Limb (tissue), 2 donors: ENCODE results near the gene YDJC.
"Not testable (repeated sequence)": the region's sequence is repeated elsewhere in the genome, so short reads cannot be mapped to it uniquely, and the experiment has no call there.

Source experiments
- DNase-seq, 2 donors: peaks; one replicate each; pipeline ENCODE4 v3.0.0-alpha.2; 2016; ENCODE audit errors: extremely low spot score in 2 of 2

The YDJC gene

DNA sequence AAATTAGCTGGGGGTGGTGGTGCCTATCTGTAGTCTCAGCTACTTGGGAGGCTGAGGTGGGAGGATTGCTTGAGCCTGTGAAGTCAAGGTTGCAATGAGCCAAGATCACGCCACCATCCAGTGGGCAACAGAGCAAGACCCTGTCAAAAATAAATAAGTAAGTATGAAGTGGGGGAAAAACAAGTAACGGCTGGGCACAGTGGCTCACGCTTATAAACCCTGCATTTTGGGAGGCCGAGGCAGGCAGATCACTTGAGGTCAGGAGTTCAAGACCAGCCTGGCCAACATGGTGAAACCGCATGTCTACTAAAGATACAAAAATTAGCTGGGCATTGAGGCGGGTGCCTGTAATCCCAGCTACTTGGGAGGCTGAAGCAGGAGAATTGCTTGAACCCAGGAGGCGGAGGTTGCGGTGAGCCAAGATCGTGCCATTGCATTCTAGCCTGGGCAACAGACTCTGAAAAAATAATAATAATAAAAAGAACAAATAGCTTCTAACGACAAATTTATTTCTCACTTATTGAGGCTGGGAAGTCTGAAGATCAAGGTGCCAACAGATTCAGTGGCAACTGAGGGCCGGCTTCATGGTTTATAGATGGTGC is 20.2 kb downstream of the YDJC start:
- DNase-seq = not testable (repeated sequence)

DNA sequence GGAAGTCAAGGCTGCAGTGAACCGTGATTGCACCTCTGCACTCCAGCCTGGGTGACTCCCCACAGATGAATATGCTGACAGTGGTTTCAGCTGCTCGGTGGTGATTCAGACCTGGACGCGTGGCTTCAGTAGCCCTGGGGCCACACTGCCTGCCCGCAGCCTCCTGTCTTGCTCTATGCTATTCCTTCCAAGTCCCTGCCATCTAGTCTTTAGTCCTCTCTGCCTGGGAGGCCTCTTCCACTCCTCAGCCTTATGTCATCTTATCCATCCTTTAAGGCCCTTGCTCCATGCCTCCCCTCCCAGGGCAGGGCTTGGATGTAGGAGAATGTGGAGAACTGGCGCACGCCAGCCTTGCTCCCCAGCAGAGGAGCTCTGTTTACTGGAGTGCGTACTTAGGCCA is 23.0 kb downstream of the YDJC start:
- DNase-seq = no peak

DNA sequence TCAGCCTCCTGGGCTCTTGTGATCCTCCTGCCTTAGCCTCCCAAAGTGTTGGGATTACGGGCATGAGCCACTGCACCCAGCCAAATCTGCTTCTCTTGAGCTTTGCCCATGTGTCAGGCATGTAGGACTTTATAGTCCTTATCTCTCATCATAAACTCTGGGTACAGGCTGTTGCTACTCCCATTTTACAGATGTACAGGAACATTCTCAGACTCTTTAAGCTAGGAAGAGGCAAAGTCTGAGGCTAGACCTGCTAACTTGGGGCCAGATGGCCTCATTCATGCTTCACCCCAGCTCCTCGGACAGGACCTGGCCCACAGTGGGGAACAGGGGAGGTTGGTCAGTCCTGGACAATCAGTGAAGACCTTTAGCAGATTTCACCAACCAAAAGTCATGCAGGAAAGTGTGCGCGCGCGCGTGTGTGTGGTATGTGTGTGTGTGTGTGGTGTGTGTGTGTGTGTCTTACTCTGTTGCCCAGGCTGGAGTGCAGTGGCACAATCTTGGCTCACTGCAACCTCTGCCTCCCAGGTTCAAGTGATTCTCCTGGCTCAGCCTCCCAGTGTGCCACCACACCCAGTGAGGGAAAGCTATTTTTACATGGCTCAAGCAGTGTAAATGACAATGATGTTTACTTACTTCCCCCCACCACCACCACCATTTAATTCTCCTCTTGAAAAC is 23.8 kb downstream of the YDJC start:
- no peak for DNase-seq

DNA sequence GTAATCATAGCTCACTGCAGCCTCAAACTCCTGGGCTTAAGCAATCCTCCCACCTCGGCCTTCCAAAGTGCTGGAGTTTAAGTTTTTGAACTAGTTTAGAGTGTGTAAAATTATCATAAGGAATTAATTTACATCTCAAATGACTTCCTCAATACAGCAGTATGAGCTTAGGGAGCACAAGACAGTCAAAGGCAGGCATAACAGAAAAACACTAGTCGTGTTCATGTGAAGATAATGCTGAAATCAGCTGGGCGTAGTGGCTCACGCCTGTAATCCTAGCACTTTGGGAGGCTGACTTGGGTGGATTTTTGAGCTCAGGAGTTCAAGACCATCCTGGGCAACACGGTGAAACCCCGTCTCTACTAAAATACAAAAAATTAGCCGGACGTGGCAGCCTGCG is 25.8 kb downstream of the YDJC start:
- no peak for DNase-seq

GRCh38 chr22:21602579-21602978 is 27.2 kb downstream of the YDJC start:
- DNase-seq = no peak

DNA sequence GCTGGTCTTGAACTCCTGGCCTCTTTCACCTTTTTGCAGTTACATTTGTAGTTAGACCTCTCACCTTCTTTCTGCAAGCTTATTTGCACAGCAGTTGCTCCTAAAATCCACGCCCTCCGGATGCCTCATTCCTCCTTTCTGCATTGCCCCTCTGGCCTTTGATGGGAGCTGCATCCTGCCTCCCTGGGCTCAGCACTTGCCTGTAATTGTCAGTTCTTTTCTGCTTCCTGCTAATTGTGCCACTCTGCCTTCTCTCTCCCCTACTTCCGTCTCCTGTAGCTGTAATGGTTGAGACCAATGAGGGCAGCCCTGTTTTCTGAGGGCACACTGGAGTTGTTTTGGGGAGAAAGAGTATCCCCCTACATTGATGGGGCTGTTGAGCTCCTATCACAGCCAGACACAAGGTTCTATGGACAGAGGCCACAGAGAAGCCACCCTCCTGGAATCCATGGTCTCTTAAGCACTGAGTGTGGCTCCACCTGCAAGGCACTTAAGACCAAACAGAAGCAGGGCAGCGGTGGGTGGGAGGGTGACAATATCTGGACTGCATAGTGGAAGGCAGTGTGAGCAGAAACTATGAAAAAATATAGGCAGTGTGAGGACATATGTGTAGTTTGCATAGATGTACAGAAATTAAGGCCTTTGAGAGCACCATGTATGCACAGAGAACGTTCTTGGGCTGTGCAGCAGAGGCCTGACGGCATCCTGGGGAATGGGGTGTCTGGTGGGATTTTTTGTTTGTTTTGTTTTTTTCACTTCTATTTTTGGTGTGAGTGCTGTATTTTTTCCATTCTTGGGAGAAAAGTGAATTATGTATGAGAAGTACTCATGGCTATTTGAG is 30.5 kb downstream of the YDJC start:
- DNase-seq = no peak

GRCh38 chr22:21598302-21598701 is 31.5 kb downstream of the YDJC start:
- DNase-seq = no peak

DNA sequence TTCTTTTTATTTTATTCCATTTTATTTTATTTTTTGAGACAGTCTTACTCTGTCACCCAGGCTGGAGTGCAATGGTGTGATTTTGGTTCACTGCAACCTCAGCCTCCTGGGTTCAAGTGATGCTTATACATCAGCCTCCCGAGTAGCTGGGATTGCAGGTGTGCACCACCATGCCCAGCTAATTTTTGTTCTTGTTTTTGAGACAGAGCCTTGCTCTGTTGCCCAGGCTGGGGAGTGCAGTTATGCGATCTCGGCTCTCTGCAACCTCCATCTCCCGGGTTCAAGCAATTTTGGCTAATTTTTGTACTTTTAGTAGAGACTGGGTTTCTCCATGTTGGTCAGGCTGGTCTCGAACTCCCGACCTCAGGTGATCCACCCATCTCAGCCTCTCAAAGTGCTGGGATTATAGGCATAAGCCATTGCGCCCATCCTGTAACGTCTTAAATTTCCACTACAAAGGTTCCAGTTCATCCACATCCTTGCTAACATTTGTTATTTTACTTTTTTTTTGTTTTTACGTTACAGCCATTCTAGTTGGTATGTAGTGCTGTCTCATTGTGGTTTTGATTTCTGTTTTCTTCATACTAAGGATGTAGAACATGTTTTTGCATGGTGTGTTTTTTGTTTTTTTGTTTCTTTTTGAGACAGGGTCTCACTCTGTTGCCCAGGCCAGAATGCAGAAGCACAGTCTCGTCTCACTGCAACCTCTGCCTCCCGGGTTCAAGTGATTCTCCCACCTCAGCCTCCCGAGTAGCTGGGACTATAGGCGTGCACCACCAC is 33.3 kb downstream of the YDJC start:
- not testable (repeated sequence) for DNase-seq

DNA sequence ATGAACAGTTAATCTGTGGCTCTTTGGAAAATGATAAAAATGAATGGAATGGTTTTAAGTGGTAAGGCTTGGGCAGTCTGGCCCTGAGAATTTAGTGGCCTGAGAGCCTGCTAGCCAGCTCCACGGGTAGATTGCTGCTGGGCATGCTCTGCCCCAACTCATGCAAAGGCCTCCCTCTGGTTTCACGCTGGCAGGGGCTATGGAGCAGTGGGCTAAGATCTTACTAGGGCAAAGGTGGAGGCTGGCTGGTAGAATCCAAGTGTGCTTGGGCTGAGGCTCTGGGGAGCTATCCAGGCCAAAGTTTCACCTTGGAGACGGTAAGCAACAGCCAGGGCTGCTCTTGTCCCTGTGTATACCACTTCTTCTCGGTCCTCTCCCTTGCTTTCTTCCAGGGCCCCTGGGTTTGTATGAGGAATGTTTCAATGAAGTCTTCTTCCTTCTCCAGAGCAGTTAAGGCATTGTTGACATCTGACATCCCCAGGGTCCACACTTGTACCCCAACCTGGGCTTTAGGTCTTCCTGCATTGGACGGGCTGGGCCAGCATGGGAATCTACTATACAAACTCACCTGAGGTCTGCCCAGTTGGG is 34.9 kb downstream of the YDJC start:
- DNase-seq = no peak

- no peak for DNase-seq
Observed at GRCh38 chr22:21593406-21594232, 36.2 kb downstream of the YDJC start.

DNA sequence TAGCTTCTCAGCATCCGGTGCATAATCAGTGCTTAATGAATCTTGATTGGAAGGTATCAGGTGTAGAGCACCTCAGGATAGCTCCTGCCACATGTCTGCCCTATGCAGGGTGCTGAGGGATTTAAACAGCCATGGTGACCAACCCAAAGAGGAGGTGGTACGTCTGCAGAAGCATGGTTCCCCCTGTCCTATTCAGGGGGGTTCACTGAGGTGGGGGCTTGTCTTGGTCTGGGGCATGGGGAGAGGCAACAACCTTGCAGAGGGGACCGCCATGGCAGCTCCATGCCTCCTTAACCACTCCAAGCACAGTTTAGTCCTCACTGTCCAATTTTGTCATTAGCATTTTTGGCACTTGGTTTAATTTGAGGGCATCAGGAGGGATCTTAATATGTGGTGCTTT is 37.4 kb downstream of the YDJC start:
- DNase-seq = no peak

DNA sequence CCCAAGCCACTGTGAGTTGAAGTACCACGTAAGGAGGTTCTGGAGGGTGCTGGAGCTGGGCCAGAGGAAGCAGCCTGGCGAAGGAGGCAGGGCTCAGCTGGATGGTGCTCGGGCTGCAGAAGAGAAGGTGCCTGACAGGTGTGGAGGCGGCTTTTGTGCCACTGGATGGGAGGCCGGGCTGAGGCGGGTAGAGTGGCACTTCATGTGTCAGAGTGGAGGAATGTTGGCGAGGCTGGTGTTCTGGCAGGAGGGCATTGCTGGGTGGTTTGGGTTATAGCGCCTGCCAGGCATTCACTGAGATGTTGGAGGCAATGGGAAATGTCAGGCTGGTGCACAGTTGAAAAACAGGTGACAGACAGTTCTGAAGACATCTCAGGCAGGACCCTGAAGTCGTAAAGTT is 38.1 kb downstream of the YDJC start:
- no peak for DNase-seq

DNA sequence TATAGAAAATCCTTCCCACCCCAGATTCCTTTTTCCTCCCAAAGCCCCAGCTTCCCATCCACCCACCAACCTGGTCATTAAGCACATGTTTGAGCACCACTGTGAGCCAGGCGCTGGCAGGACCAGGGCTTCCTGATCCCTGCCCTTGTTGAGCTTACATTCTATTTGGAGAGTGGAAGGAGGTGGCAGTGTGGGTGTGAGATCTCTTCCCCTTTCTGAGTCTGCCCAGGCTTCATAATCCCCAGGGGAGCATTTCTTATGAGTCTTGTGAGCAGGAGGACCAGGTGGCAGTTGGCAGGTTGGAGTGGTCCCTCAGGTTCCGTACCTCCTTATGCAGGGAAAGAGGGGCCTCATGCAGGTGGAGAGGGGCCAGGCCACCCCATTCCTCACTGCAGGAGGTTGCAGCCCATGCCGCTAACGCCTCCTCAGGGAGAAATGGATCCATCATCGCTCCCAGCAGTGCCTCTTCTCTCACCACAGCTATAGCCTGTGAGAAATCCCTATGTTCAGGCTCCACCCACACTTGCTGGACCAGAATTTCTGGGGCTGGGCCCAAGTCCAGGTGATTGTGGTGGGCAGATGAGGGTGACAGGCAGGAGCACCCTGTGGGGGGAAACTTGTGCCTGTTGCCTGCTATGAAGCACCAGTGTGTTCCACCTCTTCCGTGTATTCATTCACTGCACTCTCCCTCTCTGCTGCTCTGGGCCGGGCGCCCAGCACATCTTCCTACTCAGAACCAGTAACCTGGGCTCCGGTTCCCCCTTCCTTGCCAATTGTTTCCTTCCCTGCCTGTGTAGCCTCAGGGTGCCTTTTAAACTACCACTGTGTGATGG is 38.8 kb downstream of the YDJC start:
- no peak for DNase-seq

- DNase-seq = no peak
Observed at GRCh38 chr22:21589396-21589795, 40.4 kb downstream of the YDJC start.

DNA sequence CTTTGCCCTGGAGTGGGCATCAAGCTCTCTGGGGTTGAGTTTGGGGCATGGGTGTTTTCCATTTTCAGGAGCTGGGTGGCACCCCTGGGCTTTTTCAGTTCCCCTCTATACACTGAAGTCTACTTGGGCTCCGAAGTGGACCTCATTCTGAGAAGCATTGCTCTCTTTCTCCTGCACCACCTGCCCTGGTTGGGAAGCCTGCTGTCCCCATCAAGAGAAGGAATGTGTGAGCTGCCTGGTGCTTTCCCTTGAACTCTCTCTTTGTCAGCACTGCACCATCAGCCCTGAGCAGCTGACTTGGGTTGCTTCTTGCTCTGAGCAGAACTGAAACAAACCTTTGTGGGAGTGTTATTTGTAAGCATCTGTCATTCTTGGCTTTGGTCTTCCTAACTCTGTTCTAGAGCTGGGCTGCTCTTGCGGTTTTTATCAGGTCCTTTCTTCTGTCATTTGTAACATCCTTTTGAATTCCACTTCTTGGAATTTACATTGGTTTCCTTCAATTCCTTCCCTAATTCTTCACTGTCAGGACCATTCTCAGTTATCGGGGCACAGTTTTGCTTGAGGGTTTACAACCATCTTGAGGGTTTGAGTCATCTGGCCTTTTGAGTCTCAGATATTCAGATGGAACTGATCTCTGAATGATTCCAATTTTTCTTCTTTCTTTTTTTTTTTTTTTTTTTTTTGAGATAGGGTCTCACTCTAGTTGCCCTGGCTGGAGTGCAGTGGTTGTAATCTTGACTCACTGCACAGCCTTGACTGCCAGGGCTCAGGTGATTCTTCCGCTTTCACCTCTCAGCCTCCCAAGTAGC is 41.8 kb downstream of the YDJC start:
- no peak for DNase-seq

- DNase-seq = no peak
Observed at GRCh38 chr22:21585389-21585788, 44.4 kb downstream of the YDJC start.

- no peak for DNase-seq
Observed at GRCh38 chr22:21582801-21583740, 46.8 kb downstream of the YDJC start.
